Measurements from ENCODE around the gene TMEM204. TPM values are rescaled to one million over a fixed set of nuclear protein-coding genes. Genes with fewer than 3 reads are reported as not detected.
A peak's percentile ranks its signal among the peaks of the same experiment; 100 is the strongest.

TMEM204 gene
- total and polyA plus RNA-seq, 7 experiments from 2014 or later: 26.3 to 186 (median 152) TPM

GRCh38 chr16:1556254-1556653 is 22.8 kb downstream of the TMEM204 start:
- POLR2A ChIA-PET: interaction anchor here (0.6 to 2.3 kb wide), 3 partner anchors 23 to 187 kb away, joined by 3 to 9 read pairs (median 3); partner anchors contain the start of gene TMEM204
- DNase-seq (no peak), ATAC-seq (no peak)
- Histone ChIP-seq H3K4me3 (ENCODE audit: low read length) (no peak overlapping the region), H3K27me3 (ENCODE audit: control insufficient read depth in 2 of 2, insufficient read depth in 2 of 2, low read length in 2 of 2) (no peaks in the 10 kb centered on the region), H3K4me1 (ENCODE audit: control insufficient read depth in 2 of 2, insufficient read depth in 2 of 2, low read length in 2 of 2) (peaks cover 20 to 25% of the 10 kb centered on the region in 2 donors), H3K36me3 (ENCODE audit: control insufficient read depth in 2 of 3, insufficient read depth in 3 of 3, low read length in 3 of 3) (peaks cover 0 to 76% (median 18%) of the 10 kb centered on the region in 3 experiments), H3K27ac (ENCODE audit: low read depth, low read length) (no peak overlapping the region), H3K9me3 (ENCODE audit: control insufficient read depth in 2 of 3, low read length in 3 of 3) (no peaks in the 10 kb centered on the region)
- Mint-ChIP-seq H3K4me1 (peaks cover 21 to 53% (median 47%) of the 10 kb centered on the region in 7 donors), H3K27ac (peak overlapping the region in 4 of 9 donors; percentile 12 to 83 (median 52)), H3K36me3 (peaks cover 0 to 29% (median 15%) of the 10 kb centered on the region in 5 donors), H3K4me3 (peak overlapping the region in 1 of 10 donors; percentile 23), H3K9me3 (no peaks in the 10 kb centered on the region), H3K27me3 (no peaks in the 10 kb centered on the region)
- intact Hi-C loops (cut with micrococcal nuclease): no loop called here
- CTCF ChIA-PET: no interaction called here

DNA sequence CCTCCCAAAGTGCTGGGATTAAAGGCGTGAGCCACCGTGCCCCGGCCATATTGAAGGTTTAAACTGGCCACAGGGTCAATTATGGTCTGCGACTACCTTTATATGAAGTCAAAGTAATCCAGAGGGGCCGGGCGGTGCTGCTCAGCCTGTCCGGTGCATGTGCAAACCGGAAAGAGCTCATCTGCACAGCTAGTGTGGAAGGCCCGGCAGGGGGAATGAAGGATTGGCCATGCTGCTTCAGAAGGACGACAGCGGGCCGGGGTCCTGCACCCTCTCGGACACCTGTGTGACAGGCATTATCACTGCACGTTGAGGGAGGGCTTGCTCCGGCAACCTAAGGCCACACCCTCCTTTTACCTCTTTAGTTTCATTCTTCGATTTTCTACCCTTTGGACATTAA is 23.6 kb downstream of the TMEM204 start:
- H3K9me3 ChIP-seq (ENCODE audit: control insufficient read depth in 2 of 3, low read length in 3 of 3): no peaks in the 10 kb centered on the region
- CTCF ChIA-PET: no interaction called here
- peaks cover 20 to 33% of the 10 kb centered on the region in 2 donors for H3K4me1 ChIP-seq (ENCODE audit: control insufficient read depth in 2 of 2, insufficient read depth in 2 of 2, low read length in 2 of 2)
- H3K27me3 Mint-ChIP-seq: no peaks in the 10 kb centered on the region
- peaks cover 0 to 67% (median 14%) of the 10 kb centered on the region in 3 experiments for H3K36me3 ChIP-seq (ENCODE audit: control insufficient read depth in 2 of 3, insufficient read depth in 3 of 3, low read length in 3 of 3)
- H3K27me3 ChIP-seq (ENCODE audit: control insufficient read depth in 2 of 2, insufficient read depth in 2 of 2, low read length in 2 of 2): no peaks in the 10 kb centered on the region
- ATAC-seq (no peak), DNase-seq (no peak)
- H3K9me3 Mint-ChIP-seq: no peaks in the 10 kb centered on the region
- no peak overlapping the region for H3K4me3 ChIP-seq (ENCODE audit: low read length)
- H3K27ac Mint-ChIP-seq: peak overlapping the region in 6 of 9 donors; percentile 5 to 82 (median 46)
- POLR2A ChIA-PET: interaction anchor here (1.8 to 3.4 kb wide), 3 partner anchors 11 to 23 kb away, joined by 5 to 21 read pairs (median 9); partner anchors contain the start of gene TMEM204
- intact Hi-C loops (cut with micrococcal nuclease): no loop called here
- no peak overlapping the region for H3K4me3 Mint-ChIP-seq
- peaks cover 0 to 29% (median 15%) of the 10 kb centered on the region in 5 donors for H3K36me3 Mint-ChIP-seq
- peaks cover 23 to 53% (median 47%) of the 10 kb centered on the region in 7 donors for H3K4me1 Mint-ChIP-seq
- H3K27ac ChIP-seq (ENCODE audit: low read depth, low read length): no peak overlapping the region

DNA sequence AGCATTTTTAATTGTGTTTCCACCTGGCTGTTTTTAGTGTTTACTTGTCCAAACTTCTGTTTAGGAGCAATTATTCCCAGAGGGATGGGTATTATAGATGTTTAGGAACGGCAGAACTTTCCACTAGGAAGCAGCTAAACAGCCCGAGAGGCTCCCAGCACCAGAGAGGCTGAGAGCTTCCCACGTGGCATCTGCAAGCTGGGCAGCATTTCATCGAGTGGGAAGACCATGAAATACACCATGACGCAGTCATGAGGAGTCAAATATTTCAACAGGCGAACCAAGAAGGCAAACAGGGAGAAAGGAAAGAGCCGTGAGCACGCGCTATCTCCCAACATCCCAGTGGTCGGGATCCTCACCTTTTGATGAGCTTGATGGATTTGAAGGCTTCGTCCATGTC is 24.1 kb downstream of the TMEM204 start:
- no peak overlapping the region for H3K27ac ChIP-seq (ENCODE audit: low read depth, low read length)
- no peaks in the 10 kb centered on the region for H3K27me3 ChIP-seq (ENCODE audit: control insufficient read depth in 2 of 2, insufficient read depth in 2 of 2, low read length in 2 of 2)
- ATAC-seq (no peak), DNase-seq (no peak)
- CTCF ChIA-PET: no interaction called here
- no peaks in the 10 kb centered on the region for H3K27me3 Mint-ChIP-seq
- no peak overlapping the region for H3K4me3 ChIP-seq (ENCODE audit: low read length)
- H3K4me1 Mint-ChIP-seq: peaks cover 19 to 51% (median 45%) of the 10 kb centered on the region in 7 donors
- H3K36me3 Mint-ChIP-seq: peaks cover 0 to 25% (median 15%) of the 10 kb centered on the region in 5 donors
- H3K4me1 ChIP-seq (ENCODE audit: control insufficient read depth in 2 of 2, insufficient read depth in 2 of 2, low read length in 2 of 2): peaks cover 20 to 38% of the 10 kb centered on the region in 2 donors
- intact Hi-C loops (cut with micrococcal nuclease): no loop called here
- no peak overlapping the region for H3K4me3 Mint-ChIP-seq
- peaks cover 0 to 62% (median 12%) of the 10 kb centered on the region in 3 experiments for H3K36me3 ChIP-seq (ENCODE audit: control insufficient read depth in 2 of 3, insufficient read depth in 3 of 3, low read length in 3 of 3)
- H3K9me3 Mint-ChIP-seq: no peaks in the 10 kb centered on the region
- H3K27ac Mint-ChIP-seq: peak overlapping the region in 8 of 9 donors; percentile 15 to 86 (median 59)
- POLR2A ChIA-PET: interaction anchor here (1.8 to 3.4 kb wide), 3 partner anchors 12 to 24 kb away, joined by 5 to 21 read pairs (median 9); partner anchors contain the start of gene TMEM204
- no peaks in the 10 kb centered on the region for H3K9me3 ChIP-seq (ENCODE audit: control insufficient read depth in 2 of 3, low read length in 3 of 3)

DNA sequence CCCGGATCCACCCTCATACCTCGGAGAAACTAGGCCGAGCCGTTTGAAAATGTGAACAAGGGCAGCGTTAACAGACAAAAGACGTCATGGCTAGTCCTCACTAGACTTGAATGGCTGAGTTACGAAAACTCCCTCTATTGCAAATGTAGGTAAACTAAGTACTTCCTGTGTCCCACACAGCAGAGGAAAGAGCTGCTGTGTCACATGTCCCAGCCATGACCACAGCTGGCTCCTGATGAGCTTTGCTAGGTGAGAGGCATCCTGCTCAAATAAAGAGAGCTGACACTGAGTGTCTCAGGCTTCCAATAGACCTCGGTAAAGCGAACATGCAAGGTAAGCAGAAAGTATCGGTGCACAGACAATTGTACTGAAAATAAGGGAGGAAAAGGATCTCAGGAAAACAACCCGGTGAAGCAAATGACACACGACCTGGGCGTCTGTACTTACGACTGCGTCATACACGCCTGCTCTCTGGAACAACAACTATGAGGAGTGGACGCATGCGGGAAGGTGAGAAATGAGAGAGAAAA is 26.0 kb downstream of the TMEM204 start:
- peaks cover 0 to 44% (median 12%) of the 10 kb centered on the region in 3 experiments for H3K36me3 ChIP-seq (ENCODE audit: control insufficient read depth in 2 of 3, insufficient read depth in 3 of 3, low read length in 3 of 3)
- intact Hi-C loops (cut with micrococcal nuclease): loop anchor here (1.0 to 2.0 kb wide), 3 partner anchors 12 to 53 kb away; partner anchors contain the start of genes CRAMP1 (in 1 of the 2) and IFT140 (in 1 of the 2)
- peaks cover 0 to 17% (median 9%) of the 10 kb centered on the region in 5 donors for H3K36me3 Mint-ChIP-seq
- peak overlapping the region; percentile 12 to 85 (median 68) for H3K4me3 Mint-ChIP-seq
- peaks cover 20 to 45% of the 10 kb centered on the region in 2 donors for H3K4me1 ChIP-seq (ENCODE audit: control insufficient read depth in 2 of 2, insufficient read depth in 2 of 2, low read length in 2 of 2)
- peak overlapping the region; percentile 57 for H3K27ac ChIP-seq (ENCODE audit: low read depth, low read length)
- no peaks in the 10 kb centered on the region for H3K9me3 Mint-ChIP-seq
- ChIA-PET CTCF (interaction anchor here (0.7 kb wide), 1 partner anchor 49 kb away, joined by 3 read pairs; no protein-coding TSS in a partner anchor), POLR2A (interaction anchor here (0.6 to 4.0 kb wide), 4 partner anchors 10 to 26 kb away, joined by 3 to 27 read pairs (median 18); partner anchors contain the start of gene TMEM204)
- H3K4me3 ChIP-seq (ENCODE audit: low read length): no peak overlapping the region
- H3K4me1 Mint-ChIP-seq: peaks cover 19 to 50% (median 42%) of the 10 kb centered on the region in 7 donors
- no peaks in the 10 kb centered on the region for H3K27me3 Mint-ChIP-seq
- peak overlapping the region; percentile 39 to 91 (median 84) for H3K27ac Mint-ChIP-seq
- H3K27me3 ChIP-seq (ENCODE audit: control insufficient read depth in 2 of 2, insufficient read depth in 2 of 2, low read length in 2 of 2): no peaks in the 10 kb centered on the region
- ATAC-seq (peak; percentile 77), DNase-seq (peak in 7 of 9 donors; percentile 34 to 65 (median 50))
- H3K9me3 ChIP-seq (ENCODE audit: control insufficient read depth in 2 of 3, low read length in 3 of 3): no peaks in the 10 kb centered on the region

DNA sequence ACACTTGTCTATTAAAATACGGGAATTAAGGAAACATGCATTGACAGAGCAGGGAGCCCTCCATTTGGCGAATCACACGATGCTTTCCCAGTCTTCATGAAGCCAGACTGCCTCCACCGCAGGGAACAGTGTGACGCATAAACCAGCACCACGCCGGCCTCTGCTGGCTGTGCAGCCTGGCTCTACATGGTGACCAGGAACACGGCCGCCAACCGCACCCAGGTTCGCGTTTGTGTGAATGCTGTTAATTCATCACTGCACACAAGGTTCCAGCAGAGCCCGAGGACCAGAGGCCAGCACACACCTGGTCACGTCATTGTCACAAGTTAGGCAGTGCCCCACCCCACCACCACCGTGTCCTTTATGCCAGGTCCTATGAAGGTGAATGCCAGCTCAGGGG is 26.7 kb downstream of the TMEM204 start:
- no peak overlapping the region for H3K4me3 ChIP-seq (ENCODE audit: low read length)
- no peaks in the 10 kb centered on the region for H3K9me3 ChIP-seq (ENCODE audit: control insufficient read depth in 2 of 3, low read length in 3 of 3)
- H3K4me1 ChIP-seq (ENCODE audit: control insufficient read depth in 2 of 2, insufficient read depth in 2 of 2, low read length in 2 of 2): peaks cover 20 to 45% of the 10 kb centered on the region in 2 donors
- H3K36me3 Mint-ChIP-seq: peaks cover 0 to 17% (median 9%) of the 10 kb centered on the region in 5 donors
- H3K4me3 Mint-ChIP-seq: peak overlapping the region in 8 of 10 donors; percentile 57 to 85 (median 72)
- peaks cover 19 to 54% (median 44%) of the 10 kb centered on the region in 7 donors for H3K4me1 Mint-ChIP-seq
- peak overlapping the region; percentile 38 for H3K27ac ChIP-seq (ENCODE audit: low read depth, low read length)
- peak overlapping the region in 8 of 9 donors; percentile 39 to 97 (median 86) for H3K27ac Mint-ChIP-seq
- H3K36me3 ChIP-seq (ENCODE audit: control insufficient read depth in 2 of 3, insufficient read depth in 3 of 3, low read length in 3 of 3): peaks cover 0 to 38% (median 5%) of the 10 kb centered on the region in 3 experiments
- intact Hi-C loops (cut with micrococcal nuclease): no loop called here
- ATAC-seq: no peak
- no peaks in the 10 kb centered on the region for H3K27me3 Mint-ChIP-seq
- H3K27me3 ChIP-seq (ENCODE audit: control insufficient read depth in 2 of 2, insufficient read depth in 2 of 2, low read length in 2 of 2): no peaks in the 10 kb centered on the region
- DNase-seq: no peak
- POLR2A ChIA-PET: interaction anchor here (2.0 to 4.0 kb wide), 2 partner anchors 15 to 25 kb away, joined by 7 to 27 read pairs; no protein-coding TSS in a partner anchor
- CTCF ChIA-PET: no interaction called here
- no peaks in the 10 kb centered on the region for H3K9me3 Mint-ChIP-seq

DNA sequence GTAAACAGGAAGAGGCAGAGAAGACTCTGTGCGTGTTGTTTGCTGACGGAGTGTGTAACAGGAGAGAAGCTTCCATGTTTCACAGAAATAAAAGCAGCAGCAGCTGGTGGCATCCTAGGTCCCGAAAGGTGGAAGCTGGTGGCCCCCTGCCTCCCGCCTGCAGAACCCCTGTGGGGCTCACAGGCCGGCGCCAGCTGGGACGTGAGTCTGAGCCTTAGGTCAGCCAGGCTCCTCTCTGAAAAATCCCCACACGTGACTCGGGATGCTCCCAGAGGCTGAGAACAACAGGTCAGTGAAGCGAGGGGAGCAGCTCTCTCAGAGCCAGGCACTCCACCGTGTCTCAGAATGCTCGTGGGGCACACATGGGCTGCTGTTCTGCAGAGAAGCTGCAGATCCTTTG is 27.4 kb downstream of the TMEM204 start:
- Mint-ChIP-seq H3K36me3 (peaks cover 0 to 11% (median 5%) of the 10 kb centered on the region in 5 donors), H3K27ac (peak overlapping the region in 8 of 9 donors; percentile 39 to 97 (median 84)), H3K4me1 (peaks cover 19 to 55% (median 48%) of the 10 kb centered on the region in 7 donors), H3K9me3 (no peaks in the 10 kb centered on the region), H3K27me3 (no peaks in the 10 kb centered on the region), H3K4me3 (peak overlapping the region in 8 of 10 donors; percentile 57 to 83 (median 70))
- ATAC-seq (peak; percentile 31), DNase-seq (no peak)
- peaks cover 0 to 31% (median 4%) of the 10 kb centered on the region in 3 experiments for H3K36me3 ChIP-seq (ENCODE audit: control insufficient read depth in 2 of 3, insufficient read depth in 3 of 3, low read length in 3 of 3)
- H3K4me3 ChIP-seq (ENCODE audit: low read length): no peak overlapping the region
- H3K27ac ChIP-seq (ENCODE audit: low read depth, low read length): peak overlapping the region; percentile 38
- H3K27me3 ChIP-seq (ENCODE audit: control insufficient read depth in 2 of 2, insufficient read depth in 2 of 2, low read length in 2 of 2): no peaks in the 10 kb centered on the region
- ChIA-PET CTCF (interaction anchor here (0.8 to 1.2 kb wide), 2 partner anchors 13 to 34 kb away, joined by 3 to 4 read pairs; no protein-coding TSS in a partner anchor), POLR2A (interaction anchor here (2.0 to 4.0 kb wide), 2 partner anchors 16 to 25 kb away, joined by 7 to 27 read pairs; no protein-coding TSS in a partner anchor)
- intact Hi-C loops (cut with micrococcal nuclease): no loop called here
- no peaks in the 10 kb centered on the region for H3K9me3 ChIP-seq (ENCODE audit: control insufficient read depth in 2 of 3, low read length in 3 of 3)
- H3K4me1 ChIP-seq (ENCODE audit: control insufficient read depth in 2 of 2, insufficient read depth in 2 of 2, low read length in 2 of 2): peaks cover 20 to 45% of the 10 kb centered on the region in 2 donors
